ENCODE results near the gene COL25A1.

Gene COL25A1

GRCh38 chr4:108834835-108835384 is 467.5 kb downstream of the COL25A1 start:
- no peak for DNase-seq

- no peak for DNase-seq
Measured at GRCh38 chr4:108834166-108834834, 468.2 kb downstream of the COL25A1 start.

- no peak for DNase-seq
Measured at GRCh38 chr4:108833046-108833445, 469.4 kb downstream of the COL25A1 start.

- no peak for DNase-seq
Measured at GRCh38 chr4:108831886-108832285, 470.6 kb downstream of the COL25A1 start.

GRCh38 chr4:108831291-108831690 is 471.2 kb downstream of the COL25A1 start:
- no peak for DNase-seq

GRCh38 chr4:108830509-108831244 is 471.8 kb downstream of the COL25A1 start:
- DNase-seq = no peak

- DNase-seq = no peak
Measured at GRCh38 chr4:108829966-108830492, 472.4 kb downstream of the COL25A1 start.

GRCh38 chr4:108828620-108829019 is 473.8 kb downstream of the COL25A1 start:
- no peak for DNase-seq

- no peak for DNase-seq
Measured at GRCh38 chr4:108825737-108826136, 476.7 kb downstream of the COL25A1 start.

GRCh38 chr4:108821351-108821930 is 481.0 kb downstream of the COL25A1 start:
- DNase-seq = no peak

GRCh38 chr4:108820492-108821350 is 481.7 kb downstream of the COL25A1 start:
- DNase-seq = no peak

- DNase-seq = no peak
Measured at GRCh38 chr4:108814326-108814725, 488.1 kb downstream of the COL25A1 start.

- DNase-seq = no peak
Measured at GRCh38 chr4:108813261-108813660, 489.2 kb downstream of the COL25A1 start.

- no peak for DNase-seq
Measured at GRCh38 chr4:108811486-108811885, 491.0 kb downstream of the COL25A1 start.

GRCh38 chr4:108810087-108810486 is 492.4 kb downstream of the COL25A1 start:
- DNase-seq = no peak

GRCh38 chr4:108804648-108805273 is 497.7 kb downstream of the COL25A1 start:
- DNase-seq = no peak

GRCh38 chr4:108799306-108799705 is 503.2 kb downstream of the COL25A1 start:
- no peak for DNase-seq

GRCh38 chr4:108796173-108796572 is 506.3 kb downstream of the COL25A1 start:
- no peak for DNase-seq

GRCh38 chr4:108795733-108796132 is 506.7 kb downstream of the COL25A1 start:
- no peak for DNase-seq

- no peak for DNase-seq
Measured at GRCh38 chr4:108794136-108794535, 508.3 kb downstream of the COL25A1 start.

- no peak for DNase-seq
Measured at GRCh38 chr4:108793415-108793814, 509.0 kb downstream of the COL25A1 start.

- no peak for DNase-seq
Measured at GRCh38 chr4:108788731-108789130, 513.7 kb downstream of the COL25A1 start.
